NCI-H748 treated with DMSO at 0.1 percent for 48 hours (cell line): ENCODE results near the gene PIMREG.

Source experiments
- DNase-seq: peaks from one replicate; lab custom pipeline; 2025; lab: John Stamatoyannopoulos, UW

Gene PIMREG

DNA sequence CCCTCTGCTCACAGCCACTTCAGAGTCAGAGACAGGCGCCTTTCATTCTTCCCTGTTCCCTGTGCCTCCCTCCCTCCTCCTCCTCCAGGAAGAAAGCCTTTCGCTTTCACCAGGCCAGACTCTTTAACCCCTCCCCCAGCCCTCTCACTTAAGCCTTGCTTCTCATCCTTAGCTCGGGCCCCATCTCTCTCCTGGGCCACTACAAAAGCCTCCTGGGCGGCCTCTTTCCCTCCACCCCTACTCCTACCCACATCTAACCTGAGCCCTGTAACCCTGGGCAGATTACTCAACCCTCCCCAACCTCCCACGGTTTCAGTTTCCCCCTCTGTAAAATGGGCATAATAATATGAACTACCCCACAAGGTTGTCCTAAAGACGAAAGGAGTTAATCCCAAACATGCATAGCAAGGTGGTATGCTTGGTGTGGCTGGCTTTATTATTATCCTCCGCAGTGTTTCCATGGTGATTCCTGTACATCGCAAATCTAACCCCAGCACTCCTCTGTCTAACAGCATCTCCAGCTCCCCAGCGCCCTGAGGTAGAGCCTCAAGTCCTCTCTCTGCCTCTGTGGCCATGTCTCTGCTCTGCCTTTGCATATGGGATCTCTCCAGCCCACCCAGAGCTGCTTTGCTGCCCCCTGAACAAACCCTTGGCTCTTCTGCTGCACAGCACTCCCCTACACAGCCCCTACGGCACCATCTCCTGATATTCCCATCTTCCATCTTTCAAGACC is 17.7 kb downstream of the PIMREG start:
- no peak for DNase-seq

DNA sequence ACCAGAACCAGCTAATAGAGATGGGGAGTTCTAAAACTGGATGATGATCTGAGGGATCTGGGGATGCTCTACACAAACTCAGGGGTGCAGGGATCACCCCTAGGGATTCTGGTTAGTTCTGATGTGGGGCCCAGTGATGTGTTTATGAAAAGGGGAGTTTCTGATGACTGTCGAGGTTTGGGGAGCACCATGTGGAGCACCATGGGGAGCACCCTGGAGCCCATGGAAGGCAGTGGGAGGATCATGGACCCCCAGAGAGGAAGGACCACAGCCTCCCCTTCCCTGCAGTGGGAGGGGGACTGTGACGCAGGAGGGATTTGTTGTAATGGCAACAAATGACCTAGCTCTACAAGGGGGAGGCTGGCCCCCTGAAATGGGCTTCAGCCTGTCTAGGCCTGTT is 18.4 kb downstream of the PIMREG start:
- DNase-seq = no peak

DNA sequence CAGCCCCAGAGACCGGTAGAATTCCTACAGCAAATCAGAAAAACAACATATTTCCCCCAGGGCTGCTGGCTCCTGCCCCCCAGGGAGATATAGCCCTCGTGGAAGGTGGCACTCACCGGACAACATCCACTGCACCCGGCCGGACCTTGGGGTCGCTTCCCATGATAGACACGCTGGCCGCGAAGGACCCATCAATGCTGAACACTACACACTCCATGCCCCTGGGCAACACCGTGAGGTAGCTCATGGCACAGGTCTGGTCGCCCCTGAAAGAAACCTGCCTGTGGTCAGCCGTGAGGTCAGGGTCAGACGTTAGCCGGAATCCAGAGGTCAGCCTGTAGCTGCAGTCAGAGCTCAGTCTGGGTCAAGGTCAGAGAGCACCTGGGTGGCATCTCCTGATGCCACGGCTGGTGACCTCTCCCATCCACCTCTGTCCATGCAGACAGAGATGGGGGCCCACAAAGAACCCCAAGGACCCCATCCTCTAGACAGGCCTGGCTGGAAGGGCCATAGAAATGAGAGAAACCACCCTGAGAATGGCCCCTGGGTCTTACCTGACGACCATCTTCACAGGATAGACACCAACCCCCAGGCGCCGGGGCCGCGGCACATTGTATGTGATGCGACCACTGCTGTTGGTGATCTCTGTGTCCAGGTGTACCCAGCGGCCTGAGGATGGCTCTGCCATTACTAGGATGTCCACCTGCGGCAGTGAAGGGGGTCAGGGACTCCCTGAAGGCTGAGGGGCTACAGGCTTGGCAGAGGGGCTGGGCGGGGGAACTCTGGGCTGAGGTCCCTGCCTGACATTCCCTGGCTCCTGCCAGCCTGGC is 19.6 kb downstream of the PIMREG start:
- no peak for DNase-seq

DNA sequence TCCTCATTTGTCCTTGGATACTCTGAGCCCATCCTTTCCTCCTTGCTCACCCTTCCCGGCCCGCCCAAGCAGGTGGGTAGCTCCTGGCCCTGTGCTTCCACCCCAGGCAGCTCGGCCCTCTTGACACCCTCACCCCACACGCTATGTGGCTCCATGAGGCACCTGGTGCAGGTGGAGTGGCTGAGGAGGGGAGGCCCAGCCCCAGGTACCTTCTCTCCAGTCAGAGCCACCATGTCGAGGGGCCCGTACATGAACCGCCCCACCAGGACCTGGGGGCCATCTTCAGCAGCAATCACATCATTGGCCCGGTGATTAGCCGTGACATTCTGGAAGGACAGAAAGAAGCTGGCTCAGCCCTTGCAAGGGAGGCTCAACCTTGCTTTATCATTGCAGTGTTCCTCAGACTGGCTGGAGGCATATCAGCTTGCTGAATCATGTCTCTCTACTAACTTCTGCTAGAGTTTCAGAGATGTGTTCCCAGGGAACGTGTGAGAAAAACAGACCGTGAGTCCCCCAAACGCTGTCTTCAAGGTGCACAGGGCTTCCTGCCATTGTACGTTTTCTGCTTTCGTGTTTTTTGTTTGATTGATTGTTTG is 20.3 kb downstream of the PIMREG start:
- no peak for DNase-seq

GRCh38 chr17:6465206-6466003 is 21.1 kb downstream of the PIMREG start:
- DNase-seq = no peak

DNA sequence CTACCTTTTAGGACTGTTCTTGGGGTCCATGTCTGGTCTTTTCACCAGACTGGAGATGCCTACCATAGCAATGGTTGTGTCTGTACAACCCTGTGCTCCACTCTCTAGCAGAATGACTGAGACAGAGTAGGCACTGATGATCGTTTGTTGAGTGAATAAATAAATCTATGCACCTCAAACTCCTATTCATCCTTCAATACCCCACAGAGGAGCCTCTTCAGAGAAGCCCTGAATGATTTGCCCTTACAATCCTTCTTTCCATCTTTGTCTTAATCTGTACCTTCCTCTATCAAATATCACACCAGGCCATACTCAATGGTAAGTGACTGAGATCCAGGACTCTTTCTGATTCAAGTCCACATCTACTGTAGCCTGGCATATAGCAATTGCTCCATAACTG is 23.3 kb downstream of the PIMREG start:
- DNase-seq = no peak

DNA sequence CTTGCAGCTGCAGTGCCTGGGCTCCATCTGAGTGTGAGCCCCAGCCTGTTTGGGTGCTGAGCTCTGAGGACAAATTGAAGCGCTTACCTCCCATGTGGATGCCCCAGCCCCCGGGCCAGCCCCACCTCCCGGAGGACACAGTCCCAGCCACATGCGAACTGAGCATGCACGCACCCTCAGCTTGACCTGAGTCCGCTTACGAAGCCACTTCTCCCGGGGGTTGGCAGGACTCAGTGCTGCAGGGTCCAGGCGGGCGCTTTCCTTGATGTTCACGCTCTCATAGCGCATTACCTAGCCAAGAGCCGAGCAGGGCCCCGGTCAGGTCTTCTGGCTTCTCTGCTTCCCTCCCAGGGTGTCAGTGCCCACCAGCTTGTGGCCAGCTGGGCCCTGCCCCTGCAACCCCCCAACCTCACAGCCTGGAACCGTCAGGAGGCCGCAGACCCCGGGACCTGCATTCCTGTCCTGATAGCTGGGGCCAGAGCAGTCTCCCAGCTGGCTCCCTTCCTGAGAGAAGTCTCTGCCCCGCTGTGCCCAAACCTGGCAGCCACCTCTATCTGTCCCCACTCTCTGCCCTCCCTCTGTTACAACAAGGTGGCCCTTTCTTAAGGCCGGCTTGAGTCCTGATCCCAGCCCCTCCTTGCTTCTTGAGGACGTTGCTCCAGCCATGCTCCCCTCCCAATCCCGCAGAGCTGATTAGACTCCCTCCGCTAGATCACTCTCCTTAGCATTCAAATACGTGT is 24.0 kb downstream of the PIMREG start:
- DNase-seq = no peak

GRCh38 chr17:6470146-6470718 is 26.0 kb downstream of the PIMREG start:
- DNase-seq = no peak

DNA sequence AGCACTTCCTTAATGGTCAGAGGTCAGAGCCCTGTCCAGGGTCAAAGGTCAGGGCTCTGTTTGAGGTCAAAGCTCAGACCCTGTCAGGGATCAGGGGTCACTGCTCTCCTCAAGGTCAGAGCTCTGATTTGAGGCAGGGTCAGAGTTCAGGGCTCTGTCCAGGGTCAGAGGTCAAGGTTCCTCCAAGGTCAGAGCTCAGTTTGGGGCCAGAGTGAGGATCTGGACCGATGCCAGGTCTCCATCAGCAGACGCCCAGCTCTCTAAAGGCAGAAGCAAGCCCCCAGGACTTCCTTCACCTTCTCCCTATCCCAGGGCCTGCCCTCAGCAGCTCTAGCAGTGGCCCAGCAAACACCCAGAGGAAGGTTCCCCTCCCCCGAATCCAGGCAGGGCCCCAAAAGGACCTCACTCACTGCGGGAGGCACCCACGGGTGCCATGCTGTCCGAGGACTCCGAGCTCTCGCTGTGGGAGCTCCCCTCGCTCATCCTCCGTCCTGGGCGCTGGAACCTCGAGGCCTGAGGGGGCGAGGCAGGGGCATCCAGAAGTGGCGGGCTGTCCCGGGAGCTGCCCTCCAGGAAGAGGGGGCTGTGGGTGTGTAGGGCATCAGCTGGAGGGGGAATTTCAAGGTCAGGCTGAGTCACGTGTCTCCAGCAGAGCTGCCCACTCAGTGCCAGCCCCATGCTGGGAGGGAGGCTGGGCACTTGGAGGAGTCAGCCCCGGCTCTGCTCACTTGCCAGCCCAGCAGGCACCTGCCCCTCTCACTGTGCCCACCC is 26.7 kb downstream of the PIMREG start:
- DNase-seq = no peak

- no peak for DNase-seq
Observed at GRCh38 chr17:6471531-6472465, 27.5 kb downstream of the PIMREG start.

DNA sequence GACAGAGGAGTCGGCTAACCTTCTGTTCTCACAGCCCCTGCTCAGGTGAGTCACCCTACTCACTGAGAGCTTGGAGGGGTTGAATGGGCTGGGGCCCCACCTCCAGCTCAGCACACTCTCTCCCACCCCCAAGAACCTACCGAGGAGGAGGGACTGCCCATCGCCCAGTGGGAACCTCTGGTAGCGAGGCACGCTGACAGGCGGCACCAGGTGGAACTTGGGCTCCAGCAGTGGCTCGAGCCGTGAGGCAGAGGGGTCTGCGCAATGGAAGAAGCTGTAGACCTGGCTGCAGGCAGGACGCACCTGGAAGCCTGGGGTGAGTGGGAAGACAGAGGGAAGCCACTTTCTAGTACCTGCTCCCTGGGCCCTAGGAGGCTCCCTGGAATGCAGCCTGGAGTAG is 28.3 kb downstream of the PIMREG start:
- no peak for DNase-seq

GRCh38 chr17:6473128-6473767 is 29.0 kb downstream of the PIMREG start:
- DNase-seq = peak; percentile 21

GRCh38 chr17:6474376-6474775 is 30.1 kb downstream of the PIMREG start:
- DNase-seq = no peak

DNA sequence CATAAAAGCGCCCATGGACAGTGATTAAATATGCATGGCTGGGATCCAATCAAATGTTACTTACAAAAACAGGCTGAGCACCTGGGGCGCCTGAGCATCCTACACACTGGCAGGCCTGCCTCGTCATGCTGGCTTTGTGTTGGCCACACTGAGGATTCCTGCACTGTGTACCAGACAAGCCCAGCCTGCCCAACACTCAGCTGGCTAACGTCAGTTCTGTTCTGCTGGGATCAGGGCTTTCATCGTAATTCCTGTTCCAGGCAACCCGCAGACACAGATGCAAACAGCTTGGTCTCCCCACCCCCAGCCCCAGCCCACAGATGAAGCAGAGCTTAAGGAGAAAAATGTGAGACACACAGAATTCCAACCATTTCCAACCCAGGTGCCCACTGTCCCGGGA is 30.7 kb downstream of the PIMREG start:
- DNase-seq = no peak

GRCh38 chr17:6475411-6475810 is 31.2 kb downstream of the PIMREG start:
- DNase-seq = no peak

- no peak for DNase-seq
Observed at GRCh38 chr17:6476076-6476809, 32.0 kb downstream of the PIMREG start.

- DNase-seq = no peak
Observed at GRCh38 chr17:6476810-6477179, 32.5 kb downstream of the PIMREG start.

DNA sequence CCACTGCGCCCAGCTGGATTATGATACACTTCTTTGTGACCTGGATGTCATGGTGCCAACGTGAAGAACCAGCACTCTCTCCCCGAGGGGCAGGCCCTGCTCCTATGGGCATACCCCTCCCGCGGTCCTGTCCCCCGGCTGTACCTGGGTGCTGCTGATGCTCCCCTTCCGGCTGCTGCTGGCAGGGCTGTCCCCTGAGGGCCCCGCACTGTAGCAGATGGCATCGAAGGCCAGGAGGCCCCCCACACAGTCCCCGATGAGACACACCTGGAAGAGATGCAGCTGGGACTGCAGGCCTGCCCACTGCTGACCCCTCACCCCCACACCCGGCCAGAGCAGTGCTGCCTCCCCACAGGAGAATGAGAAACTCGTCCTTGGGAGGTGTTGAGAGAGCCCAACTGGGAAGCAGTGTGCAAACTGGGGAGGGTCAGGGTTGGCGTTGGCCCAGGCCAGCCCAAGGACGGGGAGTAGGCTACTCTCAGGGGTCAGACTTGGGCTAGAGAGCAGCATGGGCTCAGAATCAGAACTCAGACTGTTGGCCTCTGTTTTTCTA is 33.7 kb downstream of the PIMREG start:
- DNase-seq = no peak
